ENCODE results near the gene NPL.

- no peak for TF ChIP-seq CTCF (IDR thresholded peaks at IDR 0.05)
- no peak for TF ChIP-seq EZH2 (IDR thresholded peaks at IDR 0.05)
- no peak for TF ChIP-seq EZH2phosphoT487 (IDR thresholded peaks at IDR 0.05)
These were observed 34.8 kb upstream of the NPL start for GRCh38 chr1:182754543-182755314.

Data from neural progenitor cell (in vitro differentiated cells).